Middle frontal gyrus (tissue), 1 donor: Measurements from ENCODE around the gene AVPI1.
"Not testable (repeated sequence)": the region's sequence is repeated elsewhere in the genome, so short reads cannot be mapped to it uniquely, and the experiment has no call there.

Experiments used
- DNase-seq: peaks from one replicate; pipeline ENCODE4 v3.0.0-alpha.2; 2015; ENCODE audit warnings: low spot score; ENCODE audit errors: extremely low spot score

The AVPI1 gene

GRCh38 chr10:97640868-97641811, 45.9 kb downstream of the AVPI1 start:
- no peak for DNase-seq

GRCh38 chr10:97640174-97640867, 46.7 kb downstream of the AVPI1 start, which contains the start of gene PI4K2A:
TSS of gene PI4K2A (plus strand) at chr10:97640671. CDS start at chr10:97640743, 72 bp downstream.
- peak; percentile 99 for DNase-seq

GRCh38 chr10:97639090-97639489, 48.0 kb downstream of the AVPI1 start:
- not testable (repeated sequence) for DNase-seq

GRCh38 chr10:97635577-97635976, 51.5 kb downstream of the AVPI1 start:
- no peak for DNase-seq

GRCh38 chr10:97633921-97634320, 53.1 kb downstream of the AVPI1 start:
- DNase-seq, result no peak

GRCh38 chr10:97632949-97633884, 53.8 kb downstream of the AVPI1 start, which contains the start of gene MORN4:
TSS of gene MORN4 (minus strand) at chr10:97633500. CDS start at chr10:97619653, 13,847 bp downstream.
- DNase-seq, result peak; percentile 91

- DNase-seq, result no peak
These were observed 55.9 kb downstream of the AVPI1 start for GRCh38 chr10:97631098-97631497.

- no peak for DNase-seq
These were observed 57.8 kb downstream of the AVPI1 start for GRCh38 chr10:97629289-97629688.

GRCh38 chr10:97628228-97628627, 58.8 kb downstream of the AVPI1 start:
- no peak for DNase-seq

- no peak for DNase-seq
These were observed 59.3 kb downstream of the AVPI1 start for GRCh38 chr10:97627731-97628130.
